Gastroesophageal sphincter (tissue), 3 donors: Measurements from ENCODE around the gene EPAS1.

Experiments used
- CTCF ChIP-seq, 4 experiments: fragments of 200-600 bp in 2 of 4; fragments of 450-650 bp in 2 of 4; sonication (generic) in 1 of 4; IDR thresholded peaks; one replicate each; pipeline ENCODE4 v1.5.1; 2017 to 2019; ENCODE audit warnings: antibody characterized with exemption in 4 of 4, mild to moderate bottlenecking in 2 of 4, moderate library complexity in 2 of 4
- EP300 ChIP-seq: sonication (generic); formaldehyde crosslinking; IDR thresholded peaks from one replicate; pipeline ENCODE4 v1.6.1; 2017; ENCODE audit warnings: antibody characterized with exemption, mild to moderate bottlenecking
- POLR2A ChIP-seq, 2 donors: fragments of 450-650 bp; IDR thresholded peaks; one replicate each; pipeline ENCODE4 v1.6.1; 2017; ENCODE audit warnings: antibody characterized with exemption in 2 of 2, mild to moderate bottlenecking in 2 of 2, moderate library complexity in 1 of 2

DNA sequence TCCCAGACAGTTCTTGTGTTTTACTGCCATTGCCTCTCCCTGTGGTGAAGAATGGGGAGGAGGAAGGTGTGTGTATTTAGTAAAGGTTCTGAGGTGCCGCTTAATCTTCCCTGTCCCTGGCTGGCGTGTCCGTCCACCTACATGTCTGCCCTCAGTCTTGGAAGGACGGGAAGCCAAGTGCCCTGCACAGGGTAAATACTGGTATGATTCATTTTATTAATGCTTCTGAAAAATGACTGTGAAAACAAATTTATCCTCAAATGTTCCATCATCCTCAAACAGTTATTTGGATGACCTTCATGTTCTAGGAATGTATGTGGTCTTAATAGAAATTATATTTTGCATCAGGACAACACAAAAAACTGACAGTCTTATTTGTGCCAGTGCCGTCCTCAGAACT is 6.6 kb downstream of the EPAS1 start:
- no peak for TF ChIP-seq EP300
- TF ChIP-seq POLR2A (IDR thresholded peaks at IDR 0.05), result no peak
- TF ChIP-seq CTCF (IDR thresholded peaks at IDR 0.05), result no peak
